Activated CD4-positive, alpha-beta T cell treated with anti-CD3 and anti-CD28 coated beads for 1 hour (primary cell): ENCODE data around the gene ANKFN1.

Source experiments
- DNase-seq: peaks from one replicate; pipeline ENCODE4 v3.0.0-alpha.2; 2020

ANKFN1 gene, protein sequence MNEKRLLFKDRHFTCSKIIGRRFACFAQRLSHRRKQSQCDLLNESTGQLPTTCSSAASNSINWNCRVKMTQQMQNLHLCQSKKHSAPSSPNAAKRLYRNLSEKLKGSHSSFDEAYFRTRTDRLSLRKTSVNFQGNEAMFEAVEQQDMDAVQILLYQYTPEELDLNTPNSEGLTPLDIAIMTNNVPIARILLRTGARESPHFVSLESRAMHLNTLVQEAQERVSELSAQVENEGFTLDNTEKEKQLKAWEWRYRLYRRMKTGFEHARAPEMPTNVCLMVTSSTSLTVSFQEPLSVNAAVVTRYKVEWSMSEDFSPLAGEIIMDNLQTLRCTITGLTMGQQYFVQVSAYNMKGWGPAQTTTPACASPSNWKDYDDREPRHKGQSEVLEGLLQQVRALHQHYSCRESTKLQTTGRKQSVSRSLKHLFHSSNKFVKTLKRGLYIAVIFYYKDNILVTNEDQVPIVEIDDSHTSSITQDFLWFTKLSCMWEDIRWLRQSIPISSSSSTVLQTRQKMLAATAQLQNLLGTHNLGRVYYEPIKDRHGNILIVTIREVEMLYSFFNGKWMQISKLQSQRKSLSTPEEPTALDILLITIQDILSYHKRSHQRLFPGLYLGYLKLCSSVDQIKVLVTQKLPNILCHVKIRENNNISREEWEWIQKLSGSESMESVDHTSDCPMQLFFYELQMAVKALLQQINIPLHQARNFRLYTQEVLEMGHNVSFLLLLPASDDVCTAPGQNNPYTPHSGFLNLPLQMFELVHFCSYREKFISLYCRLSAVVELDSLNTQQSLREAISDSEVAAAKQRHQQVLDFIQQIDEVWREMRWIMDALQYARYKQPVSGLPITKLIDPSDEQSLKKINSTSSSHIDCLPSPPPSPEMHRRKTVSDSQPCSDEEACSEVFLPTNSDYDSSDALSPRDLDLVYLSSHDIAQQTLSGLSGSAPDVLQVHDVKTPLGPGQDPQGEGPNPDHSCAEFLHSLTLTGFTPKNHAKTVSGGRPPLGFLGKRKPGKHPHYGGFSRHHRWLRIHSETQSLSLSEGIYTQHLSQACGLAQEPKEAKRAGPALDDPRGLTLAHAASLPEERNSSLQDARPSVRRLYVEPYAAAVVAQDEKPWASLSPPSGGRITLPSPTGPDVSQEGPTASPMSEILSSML

DNA sequence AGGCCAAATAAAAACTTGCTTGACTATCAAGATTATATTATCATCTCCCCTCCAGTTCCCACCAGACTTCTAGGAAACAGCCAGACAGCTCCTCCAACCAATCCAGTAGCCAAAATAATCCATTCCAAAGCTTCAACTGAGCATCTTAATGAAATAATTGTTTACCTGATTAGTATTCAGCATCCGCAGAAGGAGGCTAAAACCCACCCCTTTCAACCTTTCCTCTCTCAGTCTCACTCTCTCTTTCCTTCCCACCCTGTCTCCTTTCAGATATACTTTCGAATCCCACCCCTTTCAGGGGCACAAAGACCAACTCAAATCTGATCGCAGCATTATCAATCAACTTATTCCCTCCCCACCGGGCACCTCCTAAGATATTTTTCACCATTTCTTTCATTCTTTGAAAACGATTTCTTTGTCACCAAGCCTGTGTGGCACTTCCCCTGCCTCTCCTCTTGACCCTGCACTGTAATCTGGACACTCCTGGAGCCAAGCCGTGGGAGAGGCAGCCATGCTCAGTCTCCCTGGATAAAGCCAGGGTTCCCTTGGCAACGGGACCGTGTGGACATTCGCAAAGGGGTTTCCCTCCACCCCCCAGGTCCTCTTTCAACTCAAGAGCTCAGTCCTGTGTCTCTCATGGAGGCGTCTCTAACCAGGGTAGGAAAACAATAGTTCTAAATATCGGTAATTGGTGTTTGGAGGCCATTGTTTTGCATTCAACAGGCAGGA is at the start of gene ANKFN1:
Gene ANKFN1, plus strand, starts transcription at position 602 of the 729 bp plus-strand sequence. CDS start 59,193 bp downstream, outside the sequence.
- DNase-seq = no peak

DNA sequence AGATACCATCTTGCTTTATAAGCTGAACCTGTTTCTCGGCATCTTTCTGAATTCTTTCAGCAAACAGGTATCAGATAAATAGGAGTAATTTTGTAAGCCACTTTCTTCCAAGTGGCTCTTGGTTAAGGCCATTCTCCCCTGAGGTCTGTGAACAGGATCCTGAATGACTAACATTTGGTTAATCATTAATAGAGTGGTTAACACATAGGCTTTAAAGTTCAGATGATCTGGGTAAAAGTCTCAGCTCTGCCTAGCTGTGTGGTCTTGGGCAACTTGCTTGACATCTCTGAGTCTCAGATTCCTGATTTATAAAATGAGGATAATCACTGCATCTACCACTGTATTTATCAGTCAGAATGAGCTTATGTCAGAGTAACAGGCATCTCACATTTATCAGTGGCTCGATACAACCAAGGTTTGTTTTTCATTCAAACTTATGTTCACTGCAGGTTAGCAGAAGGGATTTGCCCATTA is 44.4 kb upstream of the ANKFN1 start:
- no peak for DNase-seq

DNA sequence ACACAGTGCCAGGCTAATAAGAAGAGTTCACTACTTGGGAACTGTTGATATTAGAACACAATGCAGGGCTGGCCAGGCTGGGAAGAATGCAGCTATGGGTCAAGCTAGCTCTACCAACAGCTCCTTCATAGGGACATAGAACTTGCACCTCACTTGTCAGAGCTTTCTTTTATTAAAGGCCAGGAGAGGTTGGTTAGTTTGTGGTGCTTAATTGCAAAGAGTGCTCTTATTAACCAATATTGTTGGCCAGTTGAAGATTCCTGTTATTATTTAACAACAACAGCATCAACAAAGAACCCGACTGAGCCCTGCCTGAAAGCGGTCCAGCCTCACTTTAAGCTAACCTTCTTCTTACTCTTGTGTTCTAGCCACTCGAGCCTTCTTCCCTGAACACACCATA is 43.4 kb upstream of the ANKFN1 start:
- no peak for DNase-seq

DNA sequence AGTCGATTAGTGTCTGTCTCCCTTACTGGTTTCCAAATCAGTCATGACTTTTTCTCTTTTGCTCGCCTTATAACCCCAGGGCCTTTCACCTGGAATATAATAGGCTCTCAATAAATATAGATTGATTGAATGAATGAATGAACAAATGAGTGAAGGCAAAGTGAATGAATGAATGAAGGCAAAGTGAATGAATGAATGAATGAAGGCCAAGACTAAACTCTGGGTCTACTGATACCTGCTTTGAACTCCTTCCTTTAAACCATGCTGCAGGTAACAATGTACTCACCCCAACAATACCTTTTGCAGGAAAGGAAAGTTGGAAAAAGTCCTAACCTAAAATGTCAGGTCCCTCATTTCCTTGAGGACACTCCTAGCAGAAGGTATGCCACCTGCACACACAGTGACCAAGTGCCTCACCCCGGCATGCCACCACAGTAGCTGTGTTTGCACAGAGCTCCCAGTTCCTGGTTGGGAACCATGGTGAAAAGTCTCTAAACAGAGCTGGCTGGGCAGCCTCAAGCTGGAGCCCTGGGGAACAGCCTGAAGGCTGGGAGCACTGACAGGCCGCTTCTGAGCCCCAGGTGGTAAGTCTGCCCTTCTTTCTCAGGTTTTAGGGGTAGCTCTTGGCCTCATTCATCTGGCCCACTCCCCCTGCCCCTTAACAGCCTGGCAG is 42.7 kb upstream of the ANKFN1 start:
- no peak for DNase-seq

DNA sequence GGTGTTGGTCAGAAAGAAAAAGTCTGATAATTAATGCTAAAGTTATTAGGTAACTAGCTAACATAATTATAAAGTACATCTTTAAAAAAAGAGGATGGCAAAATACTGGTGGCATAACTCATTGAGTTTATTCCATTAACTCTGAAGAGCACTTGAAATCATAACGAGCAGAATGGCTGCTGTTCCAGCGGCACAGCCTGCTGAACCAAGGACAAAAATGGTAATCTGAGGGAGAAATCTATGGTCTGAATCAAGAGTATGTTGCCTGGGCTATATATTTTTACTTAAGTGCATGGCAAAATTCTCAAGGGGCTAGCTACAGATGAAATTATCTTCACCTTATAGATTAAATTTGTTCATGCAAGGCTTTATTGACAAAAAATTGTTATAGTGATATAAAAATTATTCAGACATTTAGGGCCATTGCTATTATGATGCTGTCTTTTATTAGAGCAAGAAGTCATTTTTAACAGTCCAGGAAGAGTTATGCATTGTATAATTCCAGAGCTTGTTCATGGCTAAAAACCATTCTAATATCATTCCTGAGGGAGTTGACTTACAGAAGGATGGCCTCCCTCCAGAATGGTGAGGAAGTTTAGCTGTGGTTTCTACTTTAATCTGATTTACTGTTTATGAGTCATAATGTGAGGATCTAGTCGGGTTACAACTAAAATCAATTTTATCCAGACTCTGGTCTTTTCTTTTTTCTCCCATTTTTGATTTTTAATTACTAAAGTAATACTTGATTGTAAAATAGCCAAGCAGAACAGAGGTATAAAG is 41.4 kb upstream of the ANKFN1 start:
- DNase-seq = no peak

DNA sequence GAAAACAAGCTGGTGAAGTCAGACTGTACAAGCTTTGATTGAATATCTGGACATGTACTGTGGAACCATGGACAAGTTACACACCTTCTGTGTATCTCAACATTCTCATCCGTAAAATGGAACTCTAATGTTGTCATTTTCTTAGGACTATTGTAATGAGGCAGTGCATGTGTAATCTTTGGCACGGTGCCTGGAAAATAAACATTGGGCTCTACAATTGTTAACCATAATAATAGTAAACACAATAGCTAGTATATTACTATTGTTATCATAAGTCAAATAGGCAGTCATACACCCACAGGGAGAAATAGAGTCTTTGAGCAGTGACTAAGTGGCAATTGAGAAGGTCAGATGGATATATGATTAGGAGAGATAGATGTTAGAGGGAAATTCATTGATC is 39.8 kb upstream of the ANKFN1 start:
- no peak for DNase-seq

DNA sequence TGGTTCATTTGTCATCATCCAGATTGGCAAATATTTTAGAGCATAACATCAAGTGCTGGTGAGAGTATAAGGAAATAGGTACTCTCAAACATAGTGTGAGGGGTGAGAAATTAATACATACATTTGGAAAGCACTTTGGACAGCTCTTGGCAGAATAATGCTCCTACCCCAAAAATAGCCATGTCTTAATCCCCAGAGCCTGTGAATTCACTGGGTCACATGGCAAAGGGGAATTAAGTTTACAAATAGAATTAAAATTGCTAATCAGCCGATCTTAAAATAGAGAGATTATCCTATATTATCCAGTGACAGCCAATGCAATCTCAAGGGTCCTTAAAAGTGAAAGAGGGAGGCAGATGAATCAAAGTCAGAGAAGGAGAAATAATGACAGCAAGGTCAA is 38.8 kb upstream of the ANKFN1 start:
- DNase-seq = no peak

DNA sequence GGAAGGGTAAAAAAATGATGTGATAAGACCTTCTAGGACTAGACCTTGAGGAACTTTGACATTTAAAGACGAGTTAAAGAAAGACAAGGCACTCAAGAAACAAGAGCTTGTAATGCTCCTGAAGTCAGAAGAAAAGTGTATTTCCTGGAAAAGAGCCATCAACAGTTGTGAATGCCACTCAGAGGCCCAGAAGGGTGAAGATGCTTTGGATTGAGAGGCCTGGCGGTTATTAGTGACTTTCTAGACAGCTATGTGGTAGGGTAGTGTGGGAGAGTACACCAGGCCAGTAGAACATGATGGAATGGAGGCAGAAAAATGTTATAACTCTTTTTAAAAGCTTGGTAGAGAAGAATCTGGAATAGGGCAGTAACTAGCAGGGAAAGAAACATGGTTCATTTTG is 34.1 kb upstream of the ANKFN1 start:
- no peak for DNase-seq

DNA sequence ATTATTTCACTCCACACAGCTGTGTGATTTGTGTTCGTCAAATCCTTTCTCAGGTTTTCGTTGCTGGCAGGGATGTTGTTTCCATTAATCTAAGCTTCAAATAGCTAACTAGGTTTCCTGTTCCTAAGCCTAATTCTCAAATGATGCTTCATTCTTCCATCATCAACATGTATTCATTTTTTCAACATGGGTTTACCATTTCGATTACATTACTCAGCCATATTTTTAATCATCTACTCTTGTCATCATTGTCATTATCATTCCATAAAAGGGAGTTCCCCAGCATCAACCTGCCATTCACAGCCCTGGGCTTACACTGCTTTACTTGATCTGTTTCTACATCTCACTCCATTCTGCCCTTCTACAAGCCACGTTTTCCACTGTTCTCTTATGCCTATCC is 33.3 kb upstream of the ANKFN1 start:
- DNase-seq = no peak

DNA sequence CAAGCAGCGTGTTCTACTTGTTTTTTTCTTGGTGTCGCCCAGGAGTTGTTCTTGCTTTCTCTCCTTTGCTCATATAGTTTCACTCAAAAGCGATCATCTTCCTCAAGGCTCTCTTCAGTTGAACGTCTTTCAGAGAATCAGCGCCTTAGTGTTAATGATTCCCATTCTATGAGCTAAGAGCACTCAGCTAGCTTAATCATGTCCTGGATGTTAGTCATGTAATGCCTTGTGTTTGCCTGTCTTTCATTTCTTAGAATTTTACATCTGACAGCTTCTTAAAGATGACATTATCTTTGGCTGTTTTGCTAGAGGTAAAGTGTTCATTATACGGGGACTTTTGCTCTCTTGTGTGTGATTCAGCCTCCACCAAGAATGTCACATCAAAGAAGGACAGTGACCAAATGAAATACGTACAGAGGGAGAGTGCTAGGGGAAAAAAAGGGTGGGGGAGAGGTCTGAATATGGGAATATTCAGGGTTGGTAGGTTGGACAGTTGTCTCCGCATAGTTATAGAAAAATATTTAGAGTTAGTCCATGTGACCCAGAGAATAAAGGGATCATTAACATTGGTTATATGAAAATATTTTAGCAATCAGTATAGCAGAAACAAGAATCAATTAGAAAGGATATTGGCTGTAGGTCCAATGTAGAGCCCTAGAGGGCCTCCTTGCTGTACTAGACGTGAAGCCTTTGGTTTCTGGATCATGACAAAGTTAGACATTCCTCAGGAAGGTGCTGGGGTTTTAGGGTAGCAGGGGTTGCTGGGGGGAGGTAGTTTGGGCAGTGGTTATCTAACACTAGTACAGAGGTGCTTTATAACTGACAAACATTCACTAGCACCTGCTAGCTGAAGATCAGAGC is 31.9 kb upstream of the ANKFN1 start:
- no peak for DNase-seq

DNA sequence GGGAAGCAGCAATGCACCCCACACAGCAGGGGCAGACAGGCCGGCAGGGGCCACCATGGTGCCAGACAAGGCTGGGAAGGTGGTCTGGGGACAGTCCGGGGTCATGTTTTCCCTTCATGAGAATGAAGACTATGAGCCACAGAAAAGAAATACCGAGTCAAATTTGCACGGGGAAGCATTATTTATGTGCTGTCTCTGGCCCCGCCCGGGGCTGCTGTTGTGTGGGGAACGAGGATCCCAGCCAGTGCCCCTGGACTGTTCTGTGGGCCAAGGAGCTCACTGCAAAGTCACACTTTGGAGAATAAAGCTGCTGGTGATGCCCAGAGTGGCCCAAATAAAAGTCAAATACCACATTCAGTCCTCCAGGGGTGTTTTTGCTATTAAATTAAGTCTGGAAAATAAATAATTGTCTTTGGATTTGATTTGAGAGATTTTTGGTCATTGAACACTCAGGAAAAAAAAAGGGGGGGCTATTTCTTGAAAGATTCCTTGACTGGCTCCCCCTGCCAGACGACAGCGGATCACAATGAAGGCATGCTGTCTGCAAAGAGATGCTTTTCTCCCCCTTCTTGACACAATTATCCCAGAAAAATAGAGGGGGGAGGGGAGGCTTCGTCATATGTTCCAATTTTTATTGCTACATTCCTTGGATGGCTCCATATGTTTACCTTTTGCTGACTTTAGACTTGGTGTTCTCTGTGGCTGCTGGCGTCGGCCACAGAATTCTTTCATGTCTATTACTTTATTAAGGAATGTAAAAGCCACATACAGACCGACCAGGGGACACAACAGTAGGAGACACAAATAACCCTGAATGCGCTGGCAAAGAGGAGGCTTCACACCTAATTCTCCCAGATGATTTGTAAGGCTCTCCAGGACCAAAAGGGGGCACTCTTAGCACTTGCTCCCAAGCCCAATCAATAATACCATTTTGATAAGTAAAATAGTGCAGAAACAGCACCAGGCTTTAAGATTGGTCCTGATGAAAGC is 27.1 kb upstream of the ANKFN1 start:
- DNase-seq = no peak

DNA sequence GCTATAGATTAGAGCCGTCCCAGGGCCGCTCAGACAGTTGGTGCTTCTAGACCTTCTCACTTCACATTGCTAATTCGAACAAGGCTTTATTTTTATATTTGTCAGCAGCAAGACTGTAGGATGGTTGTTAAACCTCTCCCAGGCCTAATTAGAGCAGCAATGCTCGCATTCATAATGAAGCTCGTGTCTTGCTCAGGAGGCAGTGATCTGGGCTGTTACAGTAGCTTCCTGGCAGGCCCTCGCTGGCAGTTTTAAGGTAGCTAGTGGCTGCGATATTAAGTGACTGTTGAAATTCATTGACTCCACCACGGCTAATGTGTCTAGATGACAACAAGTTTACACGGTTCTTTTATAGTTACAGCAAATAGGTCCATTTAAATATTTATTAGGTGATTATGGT is 23.2 kb upstream of the ANKFN1 start:
- DNase-seq = no peak

DNA sequence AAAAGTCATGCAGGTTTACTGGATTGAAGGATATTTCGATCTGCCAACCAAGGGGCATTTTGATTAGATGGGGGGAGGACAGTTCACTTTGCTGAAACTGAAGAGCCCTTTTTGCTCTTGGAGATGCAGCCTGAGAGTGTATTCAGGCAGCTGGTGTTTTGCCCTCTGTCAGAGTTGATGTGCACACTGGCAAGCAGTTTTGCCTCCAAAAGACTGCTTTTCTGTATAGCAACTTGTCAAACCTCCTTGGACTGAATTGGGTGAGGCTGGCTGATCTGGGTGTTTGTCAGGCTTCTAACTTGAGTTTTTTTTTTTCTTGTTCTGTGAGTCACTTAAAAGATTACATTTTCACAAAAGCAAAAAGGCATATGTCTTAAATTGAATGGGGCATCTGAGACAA is 22.6 kb upstream of the ANKFN1 start:
- no peak for DNase-seq

DNA sequence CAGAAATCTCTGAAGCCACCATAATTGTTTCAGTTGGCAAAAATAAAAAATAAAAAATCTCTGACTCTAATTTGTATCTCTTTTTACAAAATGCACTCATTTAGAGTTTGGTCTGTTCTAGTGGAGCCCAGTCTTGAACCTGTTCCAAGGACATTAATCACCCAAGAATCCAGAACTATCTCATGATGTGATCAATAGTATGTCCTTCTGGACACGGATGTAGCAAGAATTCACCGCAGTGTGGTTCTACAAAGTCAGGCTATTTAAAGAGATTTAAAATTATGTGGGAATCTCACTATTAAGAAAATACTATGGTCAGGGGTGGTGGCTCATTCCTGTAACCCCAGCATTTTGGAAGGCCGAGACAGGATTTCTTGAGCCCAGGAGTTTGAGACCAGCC is 21.8 kb upstream of the ANKFN1 start:
- DNase-seq = no peak

DNA sequence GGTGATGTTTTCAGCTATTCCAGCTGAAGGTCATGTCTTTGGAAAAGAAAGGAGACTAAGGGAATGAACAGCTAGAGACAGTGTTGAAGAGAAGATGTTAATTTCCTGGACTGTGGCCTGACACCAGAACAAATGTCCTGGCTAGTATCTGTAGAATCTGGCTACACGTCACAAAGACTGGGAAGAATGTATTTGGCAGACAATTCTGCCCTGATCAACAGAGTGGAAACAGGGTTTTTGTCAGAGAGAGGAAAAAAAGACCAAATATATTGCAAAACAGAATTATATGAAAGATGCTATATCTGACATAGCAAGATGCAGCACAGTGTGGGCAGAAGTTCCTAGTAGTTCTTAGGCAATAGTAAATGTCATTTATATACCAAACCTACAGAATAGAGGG is 17.0 kb upstream of the ANKFN1 start:
- DNase-seq = no peak

DNA sequence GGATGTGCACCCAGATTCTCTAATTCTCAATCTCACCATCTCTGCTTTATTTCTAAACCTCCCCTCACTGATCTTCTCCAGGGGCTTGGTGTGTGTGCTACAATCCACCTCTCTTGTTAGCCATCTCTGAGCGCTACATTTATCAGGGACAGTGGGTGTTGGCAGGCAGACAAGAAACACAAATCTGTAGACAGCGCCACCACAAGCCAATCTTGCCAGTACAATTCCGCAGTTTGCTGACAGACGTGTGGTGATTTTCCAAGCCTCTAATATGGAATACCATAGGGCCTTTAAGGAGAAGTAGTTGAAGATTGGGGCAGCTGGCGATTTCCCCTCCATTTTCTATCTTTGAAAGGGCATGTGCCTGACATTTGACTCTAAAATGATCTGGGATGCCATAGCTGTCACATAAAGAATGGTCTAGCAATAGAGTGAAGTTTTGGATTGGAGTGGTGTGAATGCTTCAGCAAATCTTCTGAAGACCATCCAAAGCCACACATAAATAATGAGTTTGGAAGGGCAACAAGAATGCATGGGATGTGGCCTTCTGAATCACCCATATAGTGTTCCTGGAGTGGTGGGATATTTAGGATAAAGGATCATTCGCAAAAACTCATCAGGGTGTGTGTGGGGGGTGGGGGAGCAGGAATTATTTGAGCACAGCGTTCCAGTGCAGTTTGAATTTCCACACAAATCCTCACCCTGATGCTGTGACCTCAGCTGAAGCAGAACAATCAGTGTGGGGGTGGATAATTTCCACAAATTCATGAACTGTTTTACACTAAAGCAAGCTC is 12.0 kb upstream of the ANKFN1 start:
- DNase-seq = no peak

DNA sequence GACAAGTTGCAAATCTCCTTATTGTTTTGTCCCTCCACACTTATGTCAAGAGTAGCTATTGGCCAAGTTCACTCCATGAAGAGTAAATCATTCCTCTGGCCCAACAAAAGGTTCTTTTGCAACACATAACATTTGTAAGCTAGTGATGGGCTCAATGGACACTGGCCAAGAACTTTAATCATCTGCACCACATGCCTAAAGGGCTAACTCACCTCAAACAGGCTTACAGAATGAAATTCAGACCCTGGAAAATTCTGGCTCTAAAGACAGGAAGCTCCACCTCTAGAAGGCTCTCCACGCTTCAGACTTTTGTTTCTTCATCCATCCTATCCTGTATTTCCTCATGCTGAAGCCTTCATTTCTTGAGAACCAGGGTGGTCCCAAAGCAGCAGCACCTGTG is 10.9 kb upstream of the ANKFN1 start:
- DNase-seq = no peak

DNA sequence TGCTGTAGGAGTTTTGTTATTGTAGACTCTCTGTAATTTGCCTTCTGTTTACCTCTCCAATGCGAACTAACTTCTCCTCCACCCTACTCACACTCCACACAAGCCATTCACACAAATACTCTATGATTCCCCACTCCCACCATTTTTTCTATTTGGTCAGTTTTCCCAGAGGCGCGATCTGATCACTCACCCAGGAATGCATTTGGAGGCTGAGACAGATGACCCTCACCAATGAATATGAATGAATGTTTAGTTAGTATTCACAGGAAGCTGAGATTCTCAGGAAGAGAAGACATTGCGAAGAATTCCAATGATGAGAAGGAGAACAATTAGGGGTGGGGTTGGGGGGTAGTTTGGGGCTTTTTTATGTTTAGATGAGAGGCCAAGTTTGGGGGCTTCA is 10.5 kb upstream of the ANKFN1 start:
- no peak for DNase-seq
